Activated T-cell treated with anti-CD3 and anti-CD28 coated beads for 4 hours (primary cell): Measurements from ENCODE around the gene CDKN2AIP.
"Not testable (repeated sequence)": the region's sequence is repeated elsewhere in the genome, so short reads cannot be mapped to it uniquely, and the experiment has no call there.

Experiments used
- DNase-seq: peaks from one replicate; pipeline ENCODE4 v3.0.0-alpha.2; 2020

Gene CDKN2AIP

GRCh38 chr4:183455431-183456195, 11.2 kb downstream of the CDKN2AIP start:
- no peak for DNase-seq

GRCh38 chr4:183458005-183458404, 13.6 kb downstream of the CDKN2AIP start:
- no peak for DNase-seq

GRCh38 chr4:183463903-183464619, 19.6 kb downstream of the CDKN2AIP start:
- not testable (repeated sequence) for DNase-seq

DNA sequence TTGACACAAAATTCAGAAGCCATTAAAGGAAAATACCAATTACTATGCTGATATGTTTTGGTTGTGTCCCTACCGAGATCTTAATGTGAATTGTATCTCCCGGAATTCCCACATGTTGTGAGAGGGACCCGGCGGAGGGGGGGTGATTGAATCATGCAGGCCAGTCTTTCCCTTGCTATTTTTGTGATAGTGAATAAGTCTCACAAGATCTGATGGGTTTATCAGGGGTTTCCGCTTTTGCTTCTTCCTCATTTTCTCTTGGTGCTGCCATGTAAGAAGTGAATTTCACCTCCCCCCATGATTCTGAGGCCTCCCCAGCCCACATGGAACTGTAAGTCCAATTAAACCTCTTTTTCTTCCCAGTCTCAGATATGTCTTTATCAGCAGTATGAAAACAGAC, 21.4 kb downstream of the CDKN2AIP start:
- DNase-seq = not testable (repeated sequence)

DNA sequence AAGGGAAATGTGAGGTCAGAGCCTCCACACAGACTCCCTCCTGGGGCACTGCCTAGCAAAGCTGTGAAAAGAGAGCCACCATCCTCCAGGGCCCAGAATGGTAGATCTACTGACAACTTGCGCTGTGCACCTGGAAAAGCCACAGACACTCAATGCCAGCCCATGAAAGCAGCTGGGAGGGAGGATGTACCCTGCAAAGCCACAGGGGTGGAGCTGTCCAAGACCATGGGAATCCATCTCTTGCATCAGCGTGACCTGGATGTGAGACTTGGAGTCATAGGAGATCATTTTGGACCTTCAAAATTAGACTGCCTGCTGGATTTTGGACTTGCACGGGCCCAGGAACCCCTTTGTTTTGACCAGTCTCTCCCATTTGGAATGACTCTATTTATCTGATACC, 22.8 kb downstream of the CDKN2AIP start:
- no peak for DNase-seq

GRCh38 chr4:183468210-183469095, 24.0 kb downstream of the CDKN2AIP start:
- no peak for DNase-seq

DNA sequence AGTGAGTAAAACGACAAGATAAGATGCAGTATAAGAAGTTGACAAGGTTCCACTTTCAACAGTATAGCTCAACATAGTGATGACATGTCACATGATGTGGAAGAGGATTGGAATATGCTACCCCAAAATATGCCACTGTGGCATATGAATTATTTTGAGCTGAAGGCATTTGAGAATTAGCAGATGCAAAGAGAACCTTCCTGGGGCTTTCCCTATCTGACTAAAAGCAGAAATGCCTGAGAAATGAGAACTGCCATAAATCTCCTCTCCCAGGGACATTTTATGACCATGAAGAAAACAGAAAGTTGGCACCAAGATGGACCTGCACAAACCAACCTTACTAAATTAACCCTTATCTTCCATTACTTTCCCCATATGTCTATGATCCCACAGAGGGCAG, 24.8 kb downstream of the CDKN2AIP start:
- no peak for DNase-seq

GRCh38 chr4:183469936-183470335, 25.5 kb downstream of the CDKN2AIP start:
- DNase-seq = no peak

GRCh38 chr4:183470821-183471220, 26.4 kb downstream of the CDKN2AIP start:
- no peak for DNase-seq

GRCh38 chr4:183471946-183472708, 27.7 kb downstream of the CDKN2AIP start:
- DNase-seq = peak; percentile 88

GRCh38 chr4:183478123-183478522, 33.7 kb downstream of the CDKN2AIP start:
- DNase-seq = no peak

GRCh38 chr4:183478926-183479325, 34.5 kb downstream of the CDKN2AIP start:
- DNase-seq = no peak

DNA sequence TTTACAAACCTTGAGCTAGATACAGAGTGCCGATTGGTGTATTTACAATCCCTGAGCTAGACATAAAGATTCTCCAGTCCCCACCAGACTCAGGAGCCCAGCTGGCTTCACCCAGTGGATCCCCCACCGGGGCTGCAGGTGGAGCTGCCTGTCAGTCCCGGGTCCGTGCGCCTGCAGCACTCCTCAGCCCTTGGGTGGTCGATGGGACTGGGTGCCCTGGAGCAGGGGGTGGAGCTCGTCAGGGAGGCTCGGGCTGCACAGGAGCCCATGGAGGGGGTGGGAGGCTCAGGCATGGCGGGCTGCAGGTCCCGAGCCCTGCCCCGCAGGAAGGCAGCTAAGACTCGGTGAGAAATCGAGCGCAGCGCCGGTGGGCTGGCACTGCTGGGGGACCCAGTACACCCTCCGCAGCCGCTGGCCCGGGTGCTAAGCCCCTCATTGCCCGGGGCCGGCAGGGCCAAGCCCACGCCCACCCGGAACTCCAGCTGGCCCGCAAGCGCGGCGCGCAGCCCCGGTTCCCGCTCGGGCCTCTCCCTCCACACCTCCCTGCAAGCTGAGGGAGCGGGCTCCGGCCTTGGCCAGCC, 38.2 kb downstream of the CDKN2AIP start:
- DNase-seq = not testable (repeated sequence)

DNA sequence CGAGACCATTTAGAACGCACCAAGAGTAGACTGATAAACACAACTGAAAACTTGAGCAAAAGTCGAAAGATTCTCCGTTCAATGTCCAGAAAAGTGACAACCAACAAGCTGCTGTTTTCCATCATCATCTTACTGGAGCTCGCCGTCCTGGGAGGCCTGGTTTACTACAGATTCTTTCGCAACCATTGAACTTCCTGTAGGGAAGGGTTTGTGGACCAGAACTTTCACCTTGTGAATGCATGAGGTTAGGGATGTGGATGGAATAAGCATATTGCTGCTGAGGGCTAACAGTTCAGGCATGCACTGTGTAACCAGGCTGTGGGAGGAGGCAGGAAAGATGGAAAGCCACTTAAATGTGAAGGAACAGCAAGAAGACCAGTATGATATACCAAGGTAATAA, 39.6 kb downstream of the CDKN2AIP start:
- no peak for DNase-seq

GRCh38 chr4:183485411-183486160, 41.1 kb downstream of the CDKN2AIP start:
- DNase-seq = no peak

- DNase-seq = no peak
Measured at GRCh38 chr4:183492791-183493222, 48.4 kb downstream of the CDKN2AIP start.

GRCh38 chr4:183493246-183493645, 48.8 kb downstream of the CDKN2AIP start:
- no peak for DNase-seq

DNA sequence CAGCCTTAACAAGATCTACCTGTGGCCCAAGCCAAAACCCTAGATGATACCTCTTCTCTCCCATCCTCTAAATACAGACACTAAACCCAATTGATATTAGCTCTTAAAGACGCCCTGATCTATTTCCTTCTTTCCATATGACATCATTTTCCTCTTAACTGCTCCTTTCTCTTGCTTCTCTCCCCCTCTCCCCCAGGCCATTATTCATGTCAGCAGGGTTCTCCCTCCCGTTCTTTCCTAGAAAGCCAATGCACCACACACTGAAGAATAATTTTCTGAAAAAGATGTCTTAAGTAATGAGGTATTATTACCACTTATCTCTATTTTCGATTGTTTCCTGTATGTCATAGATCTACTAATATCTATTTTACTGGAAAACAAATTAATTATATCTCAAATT, 50.7 kb downstream of the CDKN2AIP start:
- no peak for DNase-seq
